Measurements from ENCODE around the gene MALAT1.
A peak's percentile ranks its signal among the peaks of the same experiment; 100 is the strongest.

The MALAT1 gene

GRCh38 chr11:65538915-65539743, 40.3 kb downstream of the MALAT1 start:
- no peak for DNase-seq (ENCODE audit: low read depth in 2 of 2)

- DNase-seq (ENCODE audit: low read depth in 2 of 2): no peak
Measured at GRCh38 chr11:65539744-65540289, 41.0 kb downstream of the MALAT1 start.

GRCh38 chr11:65540290-65541092, 41.6 kb downstream of the MALAT1 start:
- DNase-seq (ENCODE audit: low read depth in 2 of 2): peak; percentile 77 to 83

GRCh38 chr11:65541093-65541982, 42.5 kb downstream of the MALAT1 start:
- DNase-seq (ENCODE audit: low read depth in 2 of 2): no peak

GRCh38 chr11:65542738-65543390, 44.0 kb downstream of the MALAT1 start:
- no peak for DNase-seq (ENCODE audit: low read depth in 2 of 2)

- no peak for DNase-seq (ENCODE audit: low read depth in 2 of 2)
Measured at GRCh38 chr11:65545853-65546216, 47.0 kb downstream of the MALAT1 start.

GRCh38 chr11:65546217-65546958, 47.5 kb downstream of the MALAT1 start:
- DNase-seq (ENCODE audit: low read depth in 2 of 2): peak; percentile 100

- no peak for DNase-seq (ENCODE audit: low read depth in 2 of 2)
Measured at GRCh38 chr11:65547446-65548125, 48.7 kb downstream of the MALAT1 start.

GRCh38 chr11:65548395-65548794, 49.5 kb downstream of the MALAT1 start:
- DNase-seq (ENCODE audit: low read depth in 2 of 2): no peak

- DNase-seq (ENCODE audit: low read depth in 2 of 2): no peak
Measured at GRCh38 chr11:65549096-65549495, 50.3 kb downstream of the MALAT1 start.

GRCh38 chr11:65551572-65552387, 52.9 kb downstream of the MALAT1 start:
- DNase-seq (ENCODE audit: low read depth in 2 of 2): peak in 1 of 2 donors; percentile 53

- no peak for DNase-seq (ENCODE audit: low read depth in 2 of 2)
Measured at GRCh38 chr11:65552388-65552951, 53.6 kb downstream of the MALAT1 start.

- DNase-seq (ENCODE audit: low read depth in 2 of 2): peak; percentile 44 to 58
Measured at GRCh38 chr11:65553301-65554001, 54.6 kb downstream of the MALAT1 start.

- DNase-seq (ENCODE audit: low read depth in 2 of 2): no peak
Measured at GRCh38 chr11:65554057-65554818, 55.4 kb downstream of the MALAT1 start.

- no peak for DNase-seq (ENCODE audit: low read depth in 2 of 2)
Measured at GRCh38 chr11:65554842-65555430, 56.1 kb downstream of the MALAT1 start.

GRCh38 chr11:65555693-65556231, 56.9 kb downstream of the MALAT1 start:
- DNase-seq (ENCODE audit: low read depth in 2 of 2): no peak

All from stimulated activated CD4-positive, alpha-beta T cell treated with anti-CD3 and anti-CD28 coated beads, Interleukin-1b, Interleukin-23, amount 100 ng/mL, for 4 hours (primary cell).